Keratinocyte (primary cell): ENCODE data around the gene GRM7. TPM values are rescaled to one million over a fixed set of nuclear protein-coding genes. Genes with fewer than 3 reads are reported as not detected.

Experiments used
- DNase-seq: peaks from one replicate; pipeline ENCODE4 v3.0.0-alpha.2; 2011; ENCODE audit warnings: low read depth, missing footprints, low spot score
- FAIRE-seq: peaks from 2 replicates; lab custom pipeline; 2011; peaks lifted over from hg19 to GRCh38; lab: Jason Lieb, UNC
- H2AFZ ChIP-seq: 2 replicates; pipeline ENCODE4 v1.6.0; 2012; ENCODE audit warnings: low read length, control low read depth, inconsistent platforms; ENCODE audit not compliant: control insufficient read depth
- H3K27ac ChIP-seq: 2 replicates; pipeline ENCODE4 v1.5.1; 2011; ENCODE audit warnings: low read length; ENCODE audit not compliant: control insufficient read depth, insufficient read depth
- H3K27me3 ChIP-seq: 3 replicates; pipeline ENCODE4 v1.6.0; 2011; ENCODE audit warnings: low read length; ENCODE audit not compliant: control insufficient read depth, insufficient read depth; ENCODE audit errors: extremely low read depth
- H3K36me3 ChIP-seq, 2 experiments: 2 replicates in 1 of 2; 3 replicates in 1 of 2; pipeline ENCODE4 v1.5.1; 2011; ENCODE audit warnings: low read length in 2 of 2, mild to moderate bottlenecking in 1 of 2; ENCODE audit not compliant: control insufficient read depth in 2 of 2, insufficient read depth in 2 of 2; ENCODE audit errors: extremely low read depth in 1 of 2
- H3K4me1 ChIP-seq: 3 replicates; pipeline ENCODE4 v1.5.1; 2011; ENCODE audit warnings: low read length; ENCODE audit not compliant: control insufficient read depth, insufficient read depth; ENCODE audit errors: extremely low read depth
- H3K4me2 ChIP-seq: 3 replicates; pipeline ENCODE4 v1.6.0; 2011; ENCODE audit warnings: low read depth, low read length; ENCODE audit not compliant: control insufficient read depth, insufficient read depth; ENCODE audit errors: extremely low read depth
- H3K4me3 ChIP-seq, 3 experiments: fragments of 200-600 bp in 1 of 3; sonication (generic) in 1 of 3; 2 replicates in 2 of 3; 3 replicates in 1 of 3; pipeline ENCODE4 v1.5.1; 2011 to 2016; ENCODE audit warnings: low read length in 3 of 3, mild to moderate bottlenecking in 3 of 3, control low read depth in 2 of 3, inconsistent platforms in 1 of 3, low read depth in 1 of 3, mixed read lengths in 1 of 3, mixed run types in 1 of 3, moderate library complexity in 1 of 3; ENCODE audit not compliant: control insufficient read depth in 2 of 3, insufficient read depth in 2 of 3; ENCODE audit errors: extremely low read depth in 1 of 3
- H3K79me2 ChIP-seq: 2 replicates; pipeline ENCODE4 v1.6.0; 2012; ENCODE audit warnings: low read length; ENCODE audit not compliant: control insufficient read depth, insufficient read depth
- H3K9ac ChIP-seq: 3 replicates; pipeline ENCODE4 v1.6.0; 2011; ENCODE audit warnings: low read length; ENCODE audit not compliant: control insufficient read depth, insufficient read depth; ENCODE audit errors: extremely low read depth
- H3K9me1 ChIP-seq: 3 replicates; pipeline ENCODE4 v1.6.0; 2011; ENCODE audit warnings: low read length; ENCODE audit not compliant: control insufficient read depth, insufficient read depth; ENCODE audit errors: extremely low read depth
- H3K9me3 ChIP-seq: 2 replicates; pipeline ENCODE4 v1.5.1; 2012; ENCODE audit warnings: low read depth, low read length; ENCODE audit not compliant: control insufficient read depth
- H4K20me1 ChIP-seq: 3 replicates; pipeline ENCODE4 v1.6.0; 2011; ENCODE audit warnings: low read length; ENCODE audit not compliant: control insufficient read depth, insufficient read depth; ENCODE audit errors: extremely low read depth
- CTCF ChIP-seq, 3 experiments: IDR thresholded peaks in 1 of 3; conservative IDR thresholded peaks in 1 of 3; optimal IDR thresholded peaks in 1 of 3; 2 replicates in 2 of 3; 3 replicates in 1 of 3; pipeline versions ENCODE3 to v1.5.1; 2011; ENCODE audit warnings: low read length in 3 of 3, mild to moderate bottlenecking in 3 of 3, moderate library complexity in 2 of 3, control low read depth in 1 of 3, inconsistent platforms in 1 of 3; ENCODE audit not compliant: insufficient read depth in 2 of 3; ENCODE audit errors: extremely low read depth in 1 of 3
- EZH2 ChIP-seq: IDR thresholded peaks from one replicate; pipeline ENCODE4 v1.6.1; 2012; ENCODE audit warnings: inconsistent platforms, mild to moderate bottlenecking, low read length, moderate library complexity
- dilution Hi-C: fragments of 300-500 bp; cut with MboI; formaldehyde crosslinking; loops from one replicate; pipeline ENCODE4 v1.7.0; 2020; ENCODE audit warnings: low sequenced_read_pairs; ENCODE audit not compliant: extremely low pct_ligation_motif_present
- polyA plus RNA-seq, 5 experiments: library from polyadenylated mRNA; depleted of rRNA in 3 of 5; stranded (reverse) in 3 of 5; stranded (forward) in 1 of 5; unstranded in 1 of 5; fragments of >200 nt; gene quantifications; 1 replicate in 1 of 5; 2 replicates in 3 of 5; 3 replicates in 1 of 5; pipeline versions ENCODE4 v1.2.1 to v1.2.3, GENCODE V29; 2011 to 2012; ENCODE audit warnings: missing spikeins in 2 of 5, low read depth in 1 of 5, low replicate concordance in 1 of 5

Gene GRM7
- polyA plus RNA-seq, 1 donor (not counting 4 experiments of a cell fraction or from before 2014, with no cell fraction given) = not detected

DNA sequence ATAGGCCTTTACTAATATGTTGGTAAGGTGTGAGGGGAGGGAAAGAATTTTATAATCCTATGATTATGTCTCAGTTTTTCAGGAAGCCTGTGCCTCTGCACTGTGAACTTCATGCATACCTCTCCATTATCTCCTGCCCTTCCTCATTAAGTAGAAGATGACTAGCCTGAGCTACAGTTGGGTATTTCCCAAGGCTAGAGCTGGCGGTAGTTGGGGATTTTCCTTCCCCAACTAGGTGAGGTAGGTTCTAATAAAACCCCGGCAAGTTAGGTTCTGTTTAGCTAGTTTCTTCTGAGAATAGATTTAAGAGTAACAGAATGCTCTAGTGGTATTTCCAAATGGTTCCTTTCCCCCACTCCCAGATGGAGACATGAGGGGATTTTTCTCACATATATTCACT, 414.5 kb downstream of the GRM7 start:
- Histone ChIP-seq H3K4me1 (no peaks in the 10 kb centered on the region), H3K4me3 (no peak overlapping the region), H3K9me1 (no peaks in the 10 kb centered on the region), H3K27ac (no peak overlapping the region), H3K9me3 (no peaks in the 10 kb centered on the region), H3K36me3 (no peaks in the 10 kb centered on the region), H2AFZ (no peak overlapping the region), H3K79me2 (no peaks in the 10 kb centered on the region), H3K4me2 (no peak overlapping the region), H4K20me1 (no peaks in the 10 kb centered on the region), H3K9ac (no peak overlapping the region), H3K27me3 (no peaks in the 10 kb centered on the region)
- dilution Hi-C loops = no loop called here
- DNase-seq (no peak), FAIRE-seq (no peak)
- TF ChIP-seq CTCF (optimal IDR thresholded peaks at IDR 0.05 in 1 of 3, IDR thresholded peaks at IDR 0.05 in 1 of 3, conservative IDR thresholded peaks at IDR 0.05 in 1 of 3; ENCODE audit: extremely low read depth in 1 of 3, insufficient read depth in 2 of 3, low read length in 3 of 3) (no peak), EZH2 (no peak)

DNA sequence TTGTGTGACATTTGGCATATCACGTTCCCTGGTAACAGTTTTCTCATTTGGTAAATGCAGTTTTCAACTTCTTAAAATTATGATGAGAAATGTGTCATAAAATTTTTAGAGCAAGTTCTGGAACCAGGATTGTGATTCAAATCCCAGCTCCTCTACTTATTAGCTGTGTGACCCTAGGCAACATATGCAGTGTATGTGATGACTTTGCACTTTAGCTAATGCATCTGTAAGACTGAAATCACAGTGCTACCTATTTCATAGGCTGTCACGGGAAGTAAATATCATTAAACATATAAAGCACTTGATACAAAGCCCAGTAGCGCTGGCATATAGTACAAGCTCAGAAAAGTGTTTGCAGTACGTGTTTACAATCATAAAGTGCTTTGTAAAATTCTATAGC, 419.4 kb downstream of the GRM7 start:
- no peaks in the 10 kb centered on the region for H3K4me1 ChIP-seq
- no peak overlapping the region for H3K9ac ChIP-seq
- DNase-seq (no peak), FAIRE-seq (no peak)
- no peaks in the 10 kb centered on the region for H3K9me3 ChIP-seq
- H3K4me2 ChIP-seq = no peak overlapping the region
- H3K27ac ChIP-seq = no peak overlapping the region
- no peaks in the 10 kb centered on the region for H3K27me3 ChIP-seq
- no peaks in the 10 kb centered on the region for H3K36me3 ChIP-seq
- dilution Hi-C loops = no loop called here
- no peaks in the 10 kb centered on the region for H3K79me2 ChIP-seq
- H3K4me3 ChIP-seq = no peak overlapping the region
- H2AFZ ChIP-seq = no peak overlapping the region
- no peaks in the 10 kb centered on the region for H4K20me1 ChIP-seq
- TF ChIP-seq CTCF (optimal IDR thresholded peaks at IDR 0.05 in 1 of 3, IDR thresholded peaks at IDR 0.05 in 1 of 3, conservative IDR thresholded peaks at IDR 0.05 in 1 of 3; ENCODE audit: extremely low read depth in 1 of 3, insufficient read depth in 2 of 3, low read length in 3 of 3) (no peak), EZH2 (no peak)
- no peaks in the 10 kb centered on the region for H3K9me1 ChIP-seq
